ENCODE results near the gene ITGAE.

- no peak for TF ChIP-seq ZFP30 (CRISPR knock-in tag; IDR thresholded peaks at IDR 0.05)
- no peak for TF ChIP-seq TCF4 (CRISPR knock-in tag; IDR thresholded peaks at IDR 0.05; ENCODE audit: borderline replicate concordance)
- no peak for TF ChIP-seq PATZ1 (CRISPR knock-in tag; IDR thresholded peaks at IDR 0.05; ENCODE audit: borderline replicate concordance)
- no peak for TF ChIP-seq PPARA (CRISPR knock-in tag; IDR thresholded peaks at IDR 0.05; ENCODE audit: borderline replicate concordance)
- no peak for TF ChIP-seq CSRNP3 (CRISPR knock-in tag; IDR thresholded peaks at IDR 0.05)
- TF ChIP-seq ESRRG (CRISPR knock-in tag; IDR thresholded peaks at IDR 0.05) = no peak
- no peak for TF ChIP-seq ZC3H10 (CRISPR knock-in tag; IDR thresholded peaks at IDR 0.05)
Observed at GRCh38 chr17:3744014-3744413, 57.0 kb downstream of the ITGAE start.
